ENCODE results near the gene FUS.

FUS gene

GRCh38 chr16:31225193-31225592, 45.3 kb downstream of the FUS start:
- in situ Hi-C loops (cut with MboI; ENCODE audit: low sequenced_read_pairs): no loop called here

- in situ Hi-C loops (cut with MboI; ENCODE audit: low sequenced_read_pairs): no loop called here
These were observed 48.3 kb downstream of the FUS start for GRCh38 chr16:31228206-31228605.

DNA sequence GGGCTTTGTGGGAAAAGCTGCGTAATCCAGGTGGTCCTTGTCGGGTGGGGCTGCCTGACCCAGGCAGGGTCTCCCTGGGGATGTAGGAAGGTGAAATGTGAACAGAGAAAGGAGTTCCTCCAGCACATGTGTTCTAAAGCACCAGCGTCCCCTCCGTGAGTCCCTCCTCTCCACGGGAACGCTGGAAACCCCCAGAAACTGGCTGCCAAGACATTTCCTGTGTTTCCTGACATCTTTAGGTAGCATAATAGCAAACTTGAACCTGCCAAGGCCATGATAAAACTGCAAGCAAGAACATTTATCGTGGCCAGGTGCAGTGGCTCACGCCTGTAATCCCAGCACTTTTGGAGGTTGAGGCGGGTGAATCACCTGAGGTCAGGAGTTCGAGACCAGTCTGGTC, 49.6 kb downstream of the FUS start:
- in situ Hi-C loops (cut with MboI; ENCODE audit: low sequenced_read_pairs): no loop called here

DNA sequence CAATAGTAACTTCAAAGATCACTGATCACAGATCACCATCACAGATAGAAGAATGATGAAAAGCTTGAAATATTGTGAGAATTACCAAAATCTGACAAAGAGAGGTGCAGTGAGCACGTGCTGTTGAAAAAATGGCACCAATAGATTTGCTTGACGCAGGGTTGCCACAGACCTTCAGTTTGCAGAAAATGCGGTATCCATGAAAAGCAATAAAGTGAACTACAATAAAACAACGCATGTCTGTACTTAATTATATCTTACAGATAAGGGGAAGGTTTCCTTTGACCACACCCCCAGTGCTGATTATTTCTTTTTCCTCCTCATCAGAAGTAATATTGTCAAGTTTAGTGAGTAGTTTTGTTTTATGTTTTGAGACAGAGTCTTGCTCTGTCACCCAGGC, 58.1 kb downstream of the FUS start:
- in situ Hi-C loops (cut with MboI; ENCODE audit: low sequenced_read_pairs): no loop called here
